ENCODE data around the gene IFNW1. TPM values are rescaled to one million over a fixed set of nuclear protein-coding genes. Genes with fewer than 3 reads are reported as not detected.

The IFNW1 gene
- total and polyA plus RNA-seq, 2 experiments from 2014 or later: not detected

DNA sequence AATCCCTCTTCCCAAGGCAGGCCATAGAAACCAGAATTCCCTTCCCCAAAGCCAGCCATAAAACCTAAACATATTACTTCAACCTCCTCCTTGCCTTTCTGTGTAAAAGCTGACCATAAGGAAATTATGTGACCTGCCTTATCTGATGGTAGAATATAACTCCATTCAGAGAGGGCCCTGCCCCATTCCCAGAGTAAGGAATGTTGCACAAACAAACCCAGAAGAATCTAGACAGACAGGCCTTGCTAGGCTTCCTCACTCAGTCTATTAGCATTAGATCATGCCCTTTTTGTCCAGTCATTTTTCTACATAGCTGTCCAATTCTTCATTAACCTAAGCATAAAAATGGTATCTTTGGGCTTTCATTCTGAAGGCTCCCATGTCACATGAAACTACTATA lies 46.1 kb downstream of the IFNW1 start:
- no peaks in the 10 kb centered on the region for H3K27me3 ChIP-seq (replicated peaks; ENCODE audit: insufficient read depth)
- H2AFZ ChIP-seq: peak overlapping the region; percentile 78
- H3K9ac ChIP-seq: 0 out of 2 replicates have a peak overlapping the region, but pooled peaks have one; percentile 34
- DNase-seq: no peak
- H3K4me3 ChIP-seq: no peak overlapping the region
- H4K20me1 ChIP-seq (ENCODE audit: insufficient read depth): no peaks in the 10 kb centered on the region
- H3K36me3 ChIP-seq (ENCODE audit: low read depth): no peaks in the 10 kb centered on the region
- no peaks in the 10 kb centered on the region for H3K9me3 ChIP-seq (ENCODE audit: low read depth)
- peak overlapping the region; percentile 61 for H3K4me2 ChIP-seq (ENCODE audit: unreplicated experiment)
- peaks cover 9% of the 10 kb centered on the region; the same call in 1 of the 2 replicates for H3K4me1 ChIP-seq (ENCODE audit: insufficient read depth)
- no peaks in the 10 kb centered on the region for H3K79me2 ChIP-seq (ENCODE audit: insufficient read depth)
- no peaks in the 10 kb centered on the region for H3F3A ChIP-seq (ENCODE audit: insufficient read depth)
- H3K27ac ChIP-seq: 0 out of 2 replicates have a peak overlapping the region, but pooled peaks have one; percentile 25
- H3K9me2 ChIP-seq (ENCODE audit: insufficient read depth): no peaks in the 10 kb centered on the region
- in situ Hi-C loops (cut with MboI): no loop called here
- TF ChIP-seq EZH2 (IDR thresholded peaks at IDR 0.05; ENCODE audit: insufficient read depth, poor library complexity, severe bottlenecking): no peak
- TF ChIP-seq EZH2phosphoT487 (IDR thresholded peaks at IDR 0.05; ENCODE audit: insufficient read depth, low read depth): no peak

Small RNA genes lying within 50 kb of the gene (small RNA-seq; reads per million reads assigned to genes)
- not detected for gene IFNWP4 (ENCODE audit: low read depth, low replicate concordance)
- gene RF00019 (ENCODE audit: low read depth, low replicate concordance): not detected

Other genes starting within 250 kb of the IFNW1 start
- 4.7 and 7.5 TPM in 2 replicates for gene HACD4, start 110.2 kb downstream of the IFNW1 start, total RNA-seq (2014; rRNA removed; shearing (Covaris generic))
- 2.7 and 3.8 TPM in 2 replicates for gene HACD4, start 110.2 kb downstream of the IFNW1 start, polyA plus RNA-seq (2016; fragmentation: Nextera tagmentation; extraction: Ambion mirVana)
- gene IFNB1, start 63.9 kb downstream of the IFNW1 start, total RNA-seq (2014; rRNA removed; shearing (Covaris generic)): not detected in 2 replicates
- not detected in 2 replicates for gene IFNB1, start 63.9 kb downstream of the IFNW1 start, polyA plus RNA-seq (2016; fragmentation: Nextera tagmentation; extraction: Ambion mirVana)
- gene IFNA21, start 24.8 kb upstream of the IFNW1 start, total RNA-seq (2014; rRNA removed; shearing (Covaris generic)): not detected in 2 replicates
- not detected in 2 replicates for gene IFNA21, start 24.8 kb upstream of the IFNW1 start, polyA plus RNA-seq (2016; fragmentation: Nextera tagmentation; extraction: Ambion mirVana)
- not detected in 2 replicates for gene IFNA4, start 45.8 kb upstream of the IFNW1 start, total RNA-seq (2014; rRNA removed; shearing (Covaris generic))
- not detected in 2 replicates for gene IFNA4, start 45.8 kb upstream of the IFNW1 start, polyA plus RNA-seq (2016; fragmentation: Nextera tagmentation; extraction: Ambion mirVana)
- gene IFNA7, start 60.4 kb upstream of the IFNW1 start, total RNA-seq (2014; rRNA removed; shearing (Covaris generic)): not detected in 2 replicates
- gene IFNA7, start 60.4 kb upstream of the IFNW1 start, polyA plus RNA-seq (2016; fragmentation: Nextera tagmentation; extraction: Ambion mirVana): not detected in 2 replicates
- gene IFNA10, start 65.3 kb upstream of the IFNW1 start, total RNA-seq (2014; rRNA removed; shearing (Covaris generic)): not detected in 2 replicates
- gene IFNA10, start 65.3 kb upstream of the IFNW1 start, polyA plus RNA-seq (2016; fragmentation: Nextera tagmentation; extraction: Ambion mirVana): not detected in 2 replicates
- not detected in 2 replicates for gene IFNA16, start 75.5 kb upstream of the IFNW1 start, total RNA-seq (2014; rRNA removed; shearing (Covaris generic))
- not detected in 2 replicates for gene IFNA16, start 75.5 kb upstream of the IFNW1 start, polyA plus RNA-seq (2016; fragmentation: Nextera tagmentation; extraction: Ambion mirVana)
- gene IFNA17, start 86.4 kb upstream of the IFNW1 start, total RNA-seq (2014; rRNA removed; shearing (Covaris generic)): not detected in 2 replicates
- gene IFNA17, start 86.4 kb upstream of the IFNW1 start, polyA plus RNA-seq (2016; fragmentation: Nextera tagmentation; extraction: Ambion mirVana): not detected in 2 replicates
- gene IFNA14, start 98.2 kb upstream of the IFNW1 start, total RNA-seq (2014; rRNA removed; shearing (Covaris generic)): not detected in 2 replicates
- not detected in 2 replicates for gene IFNA14, start 98.2 kb upstream of the IFNW1 start, polyA plus RNA-seq (2016; fragmentation: Nextera tagmentation; extraction: Ambion mirVana)
- gene IFNA5, start 163.5 kb upstream of the IFNW1 start, total RNA-seq (2014; rRNA removed; shearing (Covaris generic)): not detected in 2 replicates
- gene IFNA5, start 163.5 kb upstream of the IFNW1 start, polyA plus RNA-seq (2016; fragmentation: Nextera tagmentation; extraction: Ambion mirVana): not detected in 2 replicates
- 41.9 and 49.4 TPM in 2 replicates for gene KLHL9, start 193.6 kb upstream of the IFNW1 start, total RNA-seq (2014; rRNA removed; shearing (Covaris generic))
- 28.8 and 29.5 TPM in 2 replicates for gene KLHL9, start 193.6 kb upstream of the IFNW1 start, polyA plus RNA-seq (2016; fragmentation: Nextera tagmentation; extraction: Ambion mirVana)
- gene IFNA6, start 209.1 kb upstream of the IFNW1 start, total RNA-seq (2014; rRNA removed; shearing (Covaris generic)): not detected in 2 replicates
- not detected in 2 replicates for gene IFNA6, start 209.1 kb upstream of the IFNW1 start, polyA plus RNA-seq (2016; fragmentation: Nextera tagmentation; extraction: Ambion mirVana)
- gene IFNA13, start 226.2 kb upstream of the IFNW1 start, total RNA-seq (2014; rRNA removed; shearing (Covaris generic)): not detected in 2 replicates
- not detected in 2 replicates for gene IFNA13, start 226.2 kb upstream of the IFNW1 start, polyA plus RNA-seq (2016; fragmentation: Nextera tagmentation; extraction: Ambion mirVana)
- gene IFNA2, start 243.6 kb upstream of the IFNW1 start, total RNA-seq (2014; rRNA removed; shearing (Covaris generic)): not detected in 2 replicates
- not detected in 2 replicates for gene IFNA2, start 243.6 kb upstream of the IFNW1 start, polyA plus RNA-seq (2016; fragmentation: Nextera tagmentation; extraction: Ambion mirVana)